A549 treated with dexamethasone at 1 μM for 4 hours (cell line): ENCODE measurements around the gene ERBB4. TPM values are rescaled to one million over a fixed set of nuclear protein-coding genes. Genes with fewer than 3 reads are reported as not detected.

Experiments
- total RNA-seq: library from RNA; stranded (reverse); fragments of 200-300 nt; extraction: Qiagen RNA extraction; gene quantifications from 5 replicates; pipeline ENCODE4 v1.2.3, GENCODE V29; 2022

Gene ERBB4
- total RNA-seq, result not detected in 5 replicates

GRCh38 chr2:212538305-212539071 is at the start of gene ERBB4:
Gene ERBB4, minus strand, starts transcription at chr2:212538802. Its CDS starts 272 bp downstream, at chr2:212538530.

